Measurements from ENCODE around the gene SVIL.

- TF ChIP-seq POLR2A (IDR thresholded peaks at IDR 0.05) (no peak), CTCF (IDR thresholded peaks at IDR 0.05 in 4 of 5, conservative IDR thresholded peaks at IDR 0.05 in 1 of 5) (no peak)
These were observed 134.7 kb downstream of the SVIL start for GRCh38 chr10:29499993-29500537.
